HG03521 (cell line): ENCODE measurements around the gene VWC2.

Source experiments
- ATAC-seq: cut with Tn5 transposase; IDR thresholded peaks from one replicate; pipeline ENCODE4 v1.9.1; 2021; ENCODE audit warnings: mild to moderate bottlenecking, moderate library complexity; ENCODE audit not compliant: unreplicated experiment

The VWC2 gene

DNA sequence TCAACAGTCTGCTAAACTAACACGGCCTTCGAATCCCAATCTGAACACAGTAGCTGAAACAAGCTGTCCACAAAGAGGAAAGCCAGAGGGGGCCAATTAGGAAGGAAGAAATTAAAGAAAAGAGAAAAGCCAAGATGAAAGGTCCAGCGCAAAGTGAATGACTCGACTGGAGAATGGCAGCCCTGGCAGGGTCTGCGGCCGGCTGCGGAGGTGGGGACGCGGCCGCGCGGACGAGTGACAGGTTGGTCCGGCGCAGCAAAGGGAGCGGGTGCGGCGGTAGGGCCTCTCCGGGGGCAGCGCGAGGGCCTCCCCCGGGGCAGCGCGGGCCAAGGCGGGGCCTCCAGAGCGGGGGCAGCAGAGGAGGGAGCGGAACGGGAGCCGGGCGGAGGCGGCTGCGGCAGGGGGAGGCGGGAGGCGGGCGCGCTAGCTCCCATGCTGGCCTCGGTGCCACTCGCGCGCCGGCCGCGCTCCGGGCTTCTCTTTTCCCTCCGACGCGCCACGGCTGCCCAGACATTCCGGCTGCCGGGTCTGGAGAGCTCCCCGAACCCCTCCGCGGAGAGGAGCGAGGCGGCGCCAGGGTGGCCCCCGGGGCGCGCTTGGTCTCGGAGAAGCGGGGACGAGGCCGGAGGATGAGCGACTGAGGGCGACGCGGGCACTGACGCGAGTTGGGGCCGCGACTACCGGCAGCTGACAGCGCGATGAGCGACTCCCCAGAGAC lies at the start of gene VWC2:
VWC2 (plus strand) TSS at position 421 of the 718 bp plus-strand sequence. CDS start 1,798 bp downstream, outside the sequence.
- ATAC-seq = no peak

GRCh38 chr7:49724071-49724470 lies 49.4 kb upstream of the VWC2 start:
- no peak for ATAC-seq

- no peak for ATAC-seq
Measured at GRCh38 chr7:49731836-49732235, 41.6 kb upstream of the VWC2 start.

DNA sequence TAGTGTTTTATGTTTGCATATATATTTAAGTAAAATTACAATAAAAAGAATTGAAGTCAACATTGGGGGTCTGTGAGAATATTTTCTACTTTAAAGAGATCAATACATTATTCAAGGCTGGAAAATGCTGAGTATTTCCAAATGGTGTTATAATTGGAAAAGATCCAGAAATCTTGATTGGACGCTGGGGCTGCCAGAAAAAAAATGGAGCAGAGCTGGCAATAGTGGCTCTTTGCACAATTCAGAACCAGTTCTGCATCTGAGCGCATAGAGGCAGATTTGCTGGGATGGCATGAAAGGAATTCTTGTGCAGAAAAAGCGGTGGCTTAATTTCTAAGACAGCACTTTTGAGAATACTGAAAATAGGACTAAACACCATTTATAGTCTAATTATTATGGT lies 10.8 kb upstream of the VWC2 start:
- no peak for ATAC-seq

DNA sequence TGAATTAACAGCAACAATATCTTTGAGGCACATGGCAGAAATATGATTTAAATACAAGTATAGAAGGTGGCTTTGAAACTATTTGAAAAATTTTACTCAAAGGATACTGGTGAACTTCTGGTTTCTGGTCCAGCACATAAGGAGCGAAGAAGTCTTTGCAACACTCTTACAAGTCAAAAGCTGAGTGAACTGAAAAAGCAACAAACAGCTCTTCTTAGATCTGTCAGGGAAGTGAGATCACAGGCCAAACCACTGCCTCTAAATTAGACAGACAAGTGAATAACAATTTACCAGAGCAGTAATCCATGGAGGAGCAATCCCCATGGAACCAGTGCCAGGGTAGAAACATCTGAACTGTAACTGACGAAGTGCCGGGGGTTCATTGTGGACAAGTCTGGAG lies 9.6 kb upstream of the VWC2 start:
- ATAC-seq = no peak

- peak; percentile 75 for ATAC-seq
Measured at GRCh38 chr7:49766966-49767365, 6.5 kb upstream of the VWC2 start.

- ATAC-seq = no peak
Measured at GRCh38 chr7:49767719-49768118, 5.7 kb upstream of the VWC2 start.

DNA sequence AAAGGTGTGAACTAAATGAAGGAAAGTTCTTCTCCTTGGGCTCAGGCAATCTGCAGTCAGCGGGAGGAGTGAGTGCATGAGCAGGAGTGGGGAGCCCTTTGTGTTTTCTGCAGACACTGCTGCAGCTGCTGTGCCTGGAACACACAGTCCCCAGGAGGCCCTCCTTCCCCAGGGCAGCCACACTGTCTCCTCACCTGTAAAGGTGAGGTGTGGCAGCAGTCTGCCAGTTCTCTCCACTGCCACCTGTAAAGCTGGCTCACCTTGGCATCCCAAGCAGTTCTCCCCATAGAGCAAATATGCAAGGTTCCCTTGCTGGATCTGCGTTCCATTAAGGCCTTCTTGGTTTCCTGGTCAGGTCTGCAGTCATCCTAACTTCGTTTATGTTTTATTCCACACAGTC lies 5.2 kb upstream of the VWC2 start:
- no peak for ATAC-seq

- ATAC-seq = no peak
Measured at GRCh38 chr7:49768835-49769234, 4.6 kb upstream of the VWC2 start.

DNA sequence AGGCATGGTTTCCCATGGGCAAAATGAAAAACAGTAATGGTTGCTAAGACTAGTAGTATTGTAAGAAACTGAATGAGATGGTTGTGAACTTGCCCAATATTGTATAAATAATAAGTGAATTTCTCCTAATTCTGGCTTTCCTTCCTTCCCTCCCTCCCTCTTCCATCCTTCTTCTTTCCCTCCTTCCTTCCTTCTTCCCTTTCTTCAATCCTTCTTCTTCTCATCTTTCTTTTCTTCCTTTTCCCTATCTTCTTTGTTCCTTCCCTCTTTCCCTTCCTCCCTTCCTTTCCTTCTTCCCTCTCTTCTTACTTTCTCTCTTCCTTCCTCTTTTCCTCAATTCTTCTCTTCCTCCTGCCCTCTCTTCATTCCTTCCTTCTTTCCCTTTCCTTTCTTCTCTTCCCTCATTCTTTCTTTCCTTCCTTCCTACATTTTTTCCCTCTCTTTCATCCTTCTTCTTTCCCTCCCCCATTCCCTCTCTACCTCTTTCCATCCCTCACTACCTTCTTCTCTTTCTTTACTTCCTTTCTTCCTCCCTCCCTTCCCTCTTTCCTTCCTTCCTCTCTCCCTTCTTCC lies 4.1 kb upstream of the VWC2 start:
- ATAC-seq = no peak

- no peak for ATAC-seq
Measured at GRCh38 chr7:49770838-49771237, 2.6 kb upstream of the VWC2 start.

GRCh38 chr7:49771427-49772176 lies 1.8 kb upstream of the VWC2 start:
- peak; percentile 24 for ATAC-seq

GRCh38 chr7:49772916-49773217 lies 571 bp upstream of the VWC2 start:
- ATAC-seq = no peak

GRCh38 chr7:49773936-49774458 lies 559 bp downstream of the VWC2 start:
- no peak for ATAC-seq

DNA sequence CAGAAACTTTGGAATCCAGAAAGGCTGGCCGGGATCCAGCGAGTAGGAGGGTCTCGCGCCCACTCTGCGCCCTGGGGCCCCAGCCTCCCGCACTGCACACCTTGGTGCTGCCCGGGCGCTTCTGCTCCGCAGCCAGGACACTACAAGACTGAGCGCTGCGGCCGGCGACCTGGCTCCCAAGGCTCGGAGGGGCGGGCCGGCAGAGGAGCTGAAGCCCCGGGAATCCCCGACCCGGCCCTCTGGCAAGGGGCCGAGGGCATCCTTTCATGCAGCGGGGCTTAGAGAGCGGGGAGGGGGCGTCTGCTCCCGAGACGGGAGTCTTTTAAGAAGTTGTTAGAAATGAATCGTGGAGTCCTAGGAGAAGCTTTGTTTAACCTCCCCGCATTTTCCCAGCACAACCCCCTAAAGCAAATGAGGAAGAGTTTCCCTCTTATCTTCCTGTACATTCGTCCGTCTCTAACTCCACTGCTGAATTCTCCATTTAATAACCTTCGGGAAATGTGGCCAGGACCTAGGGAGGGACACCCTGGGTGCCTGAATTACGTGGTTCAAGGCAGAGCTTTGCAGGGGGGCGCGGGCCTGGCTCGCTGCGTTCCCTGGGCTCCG lies 1.1 kb downstream of the VWC2 start:
- no peak for ATAC-seq

DNA sequence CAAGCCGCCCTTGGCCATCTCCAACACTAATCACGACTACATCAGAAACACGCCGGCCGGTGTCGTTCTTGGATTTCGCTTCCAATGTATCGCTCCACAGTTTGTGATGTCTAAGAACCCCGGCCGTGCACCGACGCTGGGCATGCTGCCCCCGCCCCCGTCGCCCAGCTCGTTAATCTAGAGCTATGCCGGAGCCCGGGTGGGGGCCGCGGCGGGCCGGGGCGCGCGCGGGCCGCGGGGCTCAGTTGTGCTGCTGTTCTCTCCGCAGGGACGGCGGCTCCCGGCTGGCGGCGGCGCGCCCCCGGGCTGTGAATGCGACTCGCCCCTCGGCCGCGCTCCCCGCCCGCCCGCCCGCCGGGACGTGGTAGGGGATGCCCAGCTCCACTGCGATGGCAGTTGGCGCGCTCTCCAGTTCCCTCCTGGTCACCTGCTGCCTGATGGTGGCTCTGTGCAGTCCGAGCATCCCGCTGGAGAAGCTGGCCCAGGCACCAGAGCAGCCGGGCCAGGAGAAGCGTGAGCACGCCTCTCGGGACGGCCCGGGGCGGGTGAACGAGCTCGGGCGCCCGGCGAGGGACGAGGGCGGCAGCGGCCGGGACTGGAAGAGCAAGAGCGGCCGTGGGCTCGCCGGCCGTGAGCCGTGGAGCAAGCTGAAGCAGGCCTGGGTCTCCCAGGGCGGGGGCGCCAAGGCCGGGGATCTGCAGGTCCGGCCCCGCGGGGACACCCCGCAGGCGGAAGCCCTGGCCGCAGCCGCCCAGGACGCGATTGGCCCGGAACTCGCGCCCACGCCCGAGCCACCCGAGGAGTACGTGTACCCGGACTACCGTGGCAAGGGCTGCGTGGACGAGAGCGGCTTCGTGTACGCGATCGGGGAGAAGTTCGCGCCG lies 1.9 kb downstream of the VWC2 start:
- no peak for ATAC-seq

GRCh38 chr7:49775949-49776443 lies 2.6 kb downstream of the VWC2 start:
- ATAC-seq = no peak

GRCh38 chr7:49776994-49777393 lies 3.6 kb downstream of the VWC2 start:
- no peak for ATAC-seq

GRCh38 chr7:49778731-49779270 lies 5.4 kb downstream of the VWC2 start:
- no peak for ATAC-seq

- ATAC-seq = no peak
Measured at GRCh38 chr7:49780953-49781352, 7.5 kb downstream of the VWC2 start.
